Measurements from ENCODE around the gene ARHGEF33.
A peak's percentile ranks its signal among the peaks of the same experiment; 100 is the strongest.

DNA sequence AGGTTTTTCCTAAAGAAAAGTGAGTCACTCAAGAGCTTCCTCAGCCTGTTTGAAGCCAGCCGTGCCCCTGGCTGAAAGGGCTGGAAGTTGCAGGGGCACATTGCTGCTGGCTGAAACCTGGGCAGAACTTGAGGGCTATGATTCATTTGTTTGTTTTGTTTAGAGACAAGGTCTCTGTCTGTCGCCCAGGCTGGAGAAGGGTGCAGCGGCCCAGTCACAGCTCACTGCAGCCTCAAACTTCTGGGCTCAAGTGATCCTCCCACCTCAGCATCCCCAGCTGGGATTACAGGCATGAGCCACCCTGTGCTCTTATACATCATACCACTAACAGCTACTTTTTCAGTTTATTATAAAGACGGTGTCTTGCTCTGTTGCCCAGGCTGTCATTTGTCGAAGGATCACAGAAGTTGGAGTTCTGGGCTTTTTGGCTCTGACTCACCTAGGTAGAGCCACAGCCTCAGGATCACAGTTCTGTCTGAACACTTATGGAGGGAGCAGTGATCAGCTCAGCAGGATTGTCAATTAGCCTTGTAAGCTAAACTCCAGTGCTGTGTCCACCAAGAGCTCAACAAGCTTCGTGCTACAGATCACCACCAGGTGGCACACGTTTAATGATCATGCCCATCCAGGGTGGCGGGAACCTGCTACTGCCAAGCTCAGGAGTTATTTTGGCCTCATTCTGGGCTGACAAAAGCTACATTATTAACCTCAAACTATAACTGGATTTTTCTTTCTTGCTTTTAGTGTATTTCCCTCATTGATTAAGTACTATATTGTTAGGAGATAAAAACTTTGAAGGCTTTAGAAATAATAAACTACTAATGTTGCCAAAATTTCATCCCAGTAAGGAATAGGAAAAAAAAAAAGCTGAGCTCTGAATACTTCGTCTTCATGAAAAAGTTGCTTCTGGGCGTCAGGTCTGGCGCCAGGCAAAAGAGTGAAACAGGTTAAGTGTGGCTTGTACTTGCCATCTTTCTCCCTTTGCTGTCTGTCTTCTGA, 57.9 kb downstream of the ARHGEF33 start:
- TF ChIP-seq MAFK (IDR thresholded peaks at IDR 0.05; ENCODE audit: low read depth, low read length) (no peak), YY1 (IDR thresholded peaks at IDR 0.05; ENCODE audit: low read depth, low read length) (0 out of 2 replicates have a peak, but pooled peaks have one; percentile 18), RNF2 (IDR thresholded peaks at IDR 0.05; ENCODE audit: borderline replicate concordance, low read depth, low read length, missing control alignments, poor library complexity, severe bottlenecking) (no peak), RFX5 (IDR thresholded peaks at IDR 0.05; ENCODE audit: borderline replicate concordance, low read depth, low read length) (no peak), POLR2AphosphoS5 (IDR thresholded peaks at IDR 0.05; ENCODE audit: low read depth, low read length) (no peak), POLR2A (IDR thresholded peaks at IDR 0.05; ENCODE audit: control extremely low read depth in 1 of 2, low read depth in 2 of 2, low read length in 2 of 2) (no peak), EGR1 (IDR thresholded peaks at IDR 0.05; ENCODE audit: borderline replicate concordance, low read depth, low read length) (no peak)
- TF ChIP-seq, protein P1, sequence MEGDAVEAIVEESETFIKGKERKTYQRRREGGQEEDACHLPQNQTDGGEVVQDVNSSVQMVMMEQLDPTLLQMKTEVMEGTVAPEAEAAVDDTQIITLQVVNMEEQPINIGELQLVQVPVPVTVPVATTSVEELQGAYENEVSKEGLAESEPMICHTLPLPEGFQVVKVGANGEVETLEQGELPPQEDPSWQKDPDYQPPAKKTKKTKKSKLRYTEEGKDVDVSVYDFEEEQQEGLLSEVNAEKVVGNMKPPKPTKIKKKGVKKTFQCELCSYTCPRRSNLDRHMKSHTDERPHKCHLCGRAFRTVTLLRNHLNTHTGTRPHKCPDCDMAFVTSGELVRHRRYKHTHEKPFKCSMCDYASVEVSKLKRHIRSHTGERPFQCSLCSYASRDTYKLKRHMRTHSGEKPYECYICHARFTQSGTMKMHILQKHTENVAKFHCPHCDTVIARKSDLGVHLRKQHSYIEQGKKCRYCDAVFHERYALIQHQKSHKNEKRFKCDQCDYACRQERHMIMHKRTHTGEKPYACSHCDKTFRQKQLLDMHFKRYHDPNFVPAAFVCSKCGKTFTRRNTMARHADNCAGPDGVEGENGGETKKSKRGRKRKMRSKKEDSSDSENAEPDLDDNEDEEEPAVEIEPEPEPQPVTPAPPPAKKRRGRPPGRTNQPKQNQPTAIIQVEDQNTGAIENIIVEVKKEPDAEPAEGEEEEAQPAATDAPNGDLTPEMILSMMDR (IDR thresholded peaks at IDR 0.05; ENCODE audit: control extremely low read depth in 1 of 3, insufficient read depth in 1 of 3, low read depth in 1 of 3, low read length in 3 of 3), result peak; percentile 76 to 90 (median 85)
- TF ChIP-seq, protein P2, sequence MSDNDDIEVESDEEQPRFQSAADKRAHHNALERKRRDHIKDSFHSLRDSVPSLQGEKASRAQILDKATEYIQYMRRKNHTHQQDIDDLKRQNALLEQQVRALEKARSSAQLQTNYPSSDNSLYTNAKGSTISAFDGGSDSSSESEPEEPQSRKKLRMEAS (IDR thresholded peaks at IDR 0.05), result peak; percentile 47
